Spleen (tissue), 7 donors: ENCODE data around the gene IL17RD.

Source experiments
- POLR2A ChIP-seq, 3 donors: fragments of 450-650 bp; IDR thresholded peaks; one replicate each; pipeline ENCODE4 v1.5.1; 2017; ENCODE audit warnings: antibody characterized with exemption in 3 of 3, mild to moderate bottlenecking in 1 of 3
- TF ChIP-seq, protein P1 (sequence below), 11 experiments: fragments of 200-600 bp in 7 of 11; fragments of 450-650 bp in 4 of 11; sonication (generic) in 4 of 11; IDR thresholded peaks in 8 of 11; conservative IDR thresholded peaks in 3 of 11; 1 replicate in 7 of 11; 2 replicates in 4 of 11; pipeline versions ENCODE4 v1.4.0 to v1.8.0; 2016 to 2021; ENCODE audit warnings: antibody characterized with exemption in 11 of 11, inconsistent platforms in 4 of 11, mild to moderate bottlenecking in 1 of 11
- donor health status: DM: no; HTN: no; CAD: no; lungs with moderate emphysema.
- donor health status: DM: no; HTN: no; CAD: no.
- donor health status: DM: no; HTN: no; CAD: no.

DNA sequence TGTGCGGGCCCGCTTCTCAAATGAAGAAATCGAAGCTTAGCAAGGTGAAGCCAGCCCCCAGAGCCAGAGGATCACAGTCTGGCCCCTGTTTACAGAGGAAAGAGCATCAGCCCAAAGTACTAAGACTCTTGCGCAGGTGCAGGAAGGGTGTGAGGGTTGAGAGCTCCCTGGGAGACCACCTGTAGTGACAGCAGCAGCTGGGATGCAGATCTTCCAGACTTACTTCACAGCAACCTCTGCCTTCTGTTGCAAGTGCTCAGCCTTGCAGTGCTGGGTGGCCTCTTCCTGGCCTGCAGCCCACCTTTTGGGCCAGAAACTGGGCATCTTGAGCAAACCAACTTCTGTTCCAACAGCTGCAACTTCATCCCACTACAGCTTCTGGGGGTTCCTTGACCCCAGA is 85.0 kb downstream of the IL17RD start:
- TF ChIP-seq POLR2A (IDR thresholded peaks at IDR 0.05), result no peak
- TF ChIP-seq, protein P1, sequence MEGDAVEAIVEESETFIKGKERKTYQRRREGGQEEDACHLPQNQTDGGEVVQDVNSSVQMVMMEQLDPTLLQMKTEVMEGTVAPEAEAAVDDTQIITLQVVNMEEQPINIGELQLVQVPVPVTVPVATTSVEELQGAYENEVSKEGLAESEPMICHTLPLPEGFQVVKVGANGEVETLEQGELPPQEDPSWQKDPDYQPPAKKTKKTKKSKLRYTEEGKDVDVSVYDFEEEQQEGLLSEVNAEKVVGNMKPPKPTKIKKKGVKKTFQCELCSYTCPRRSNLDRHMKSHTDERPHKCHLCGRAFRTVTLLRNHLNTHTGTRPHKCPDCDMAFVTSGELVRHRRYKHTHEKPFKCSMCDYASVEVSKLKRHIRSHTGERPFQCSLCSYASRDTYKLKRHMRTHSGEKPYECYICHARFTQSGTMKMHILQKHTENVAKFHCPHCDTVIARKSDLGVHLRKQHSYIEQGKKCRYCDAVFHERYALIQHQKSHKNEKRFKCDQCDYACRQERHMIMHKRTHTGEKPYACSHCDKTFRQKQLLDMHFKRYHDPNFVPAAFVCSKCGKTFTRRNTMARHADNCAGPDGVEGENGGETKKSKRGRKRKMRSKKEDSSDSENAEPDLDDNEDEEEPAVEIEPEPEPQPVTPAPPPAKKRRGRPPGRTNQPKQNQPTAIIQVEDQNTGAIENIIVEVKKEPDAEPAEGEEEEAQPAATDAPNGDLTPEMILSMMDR (IDR thresholded peaks at IDR 0.05 in 8 of 11, conservative IDR thresholded peaks at IDR 0.05 in 3 of 11), result no peak
